Kidney capillary endothelial cell (primary cell): ENCODE data around the gene DRG1.
"Not testable (repeated sequence)": the region's sequence is repeated elsewhere in the genome, so short reads cannot be mapped to it uniquely, and the experiment has no call there.

ENCODE experiments used
- DNase-seq: peaks from one replicate; pipeline ENCODE4 v3.0.0-alpha.2; 2018; ENCODE audit warnings: low spot score

DRG1 gene

DNA sequence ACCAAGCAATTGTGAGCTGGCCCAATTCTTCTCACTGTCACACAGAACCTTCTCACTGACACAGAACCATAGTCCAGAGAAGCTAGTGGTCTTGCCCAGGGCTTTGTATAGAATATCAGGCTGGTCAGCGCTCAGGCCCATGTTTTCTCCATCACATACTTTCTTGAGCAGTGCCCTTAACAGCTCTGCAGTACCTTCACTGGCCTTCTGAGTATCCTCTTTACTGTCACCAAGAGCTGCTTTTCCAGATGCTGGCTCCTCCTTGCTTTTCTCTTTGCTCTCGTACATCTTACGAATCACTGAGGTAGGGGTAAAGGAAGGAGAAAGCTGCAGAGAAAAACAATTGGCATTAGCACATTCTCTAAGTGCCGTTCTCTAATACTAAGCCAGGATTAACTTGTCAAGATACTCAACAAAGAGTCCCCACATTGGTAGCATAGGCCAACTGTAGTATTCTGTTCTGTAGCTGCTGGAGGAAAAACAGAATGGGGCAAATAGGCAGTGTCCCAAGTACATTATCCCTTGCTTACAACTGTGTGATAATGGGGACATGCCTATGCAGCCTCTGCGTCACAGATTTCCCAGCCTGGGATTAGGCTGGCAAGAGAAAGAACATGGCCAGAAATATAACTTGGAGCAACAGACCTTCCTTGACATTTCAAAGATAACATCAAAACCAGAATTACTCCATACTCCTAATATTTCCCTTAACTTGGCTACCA lies 43.5 kb downstream of the DRG1 start:
- DNase-seq = no peak

DNA sequence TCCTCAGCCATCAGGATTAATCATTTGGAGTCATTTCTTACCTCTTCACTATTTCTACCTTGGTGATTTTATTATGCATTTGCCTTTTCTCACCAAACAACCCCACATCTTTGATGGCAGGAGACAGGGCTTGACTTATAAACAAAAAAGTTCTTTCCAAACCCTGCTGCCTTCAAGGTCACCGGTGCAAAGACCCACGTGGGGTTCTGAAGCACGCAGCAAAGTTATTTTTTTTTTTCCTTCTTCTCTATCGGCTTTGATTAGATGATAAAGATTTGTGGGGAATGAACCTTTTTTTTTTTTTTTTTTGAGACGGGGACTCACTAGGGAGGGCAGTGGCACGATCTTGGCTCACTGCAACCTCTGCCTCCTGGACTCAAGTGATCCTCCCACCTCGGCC lies 44.1 kb downstream of the DRG1 start:
- no peak for DNase-seq

DNA sequence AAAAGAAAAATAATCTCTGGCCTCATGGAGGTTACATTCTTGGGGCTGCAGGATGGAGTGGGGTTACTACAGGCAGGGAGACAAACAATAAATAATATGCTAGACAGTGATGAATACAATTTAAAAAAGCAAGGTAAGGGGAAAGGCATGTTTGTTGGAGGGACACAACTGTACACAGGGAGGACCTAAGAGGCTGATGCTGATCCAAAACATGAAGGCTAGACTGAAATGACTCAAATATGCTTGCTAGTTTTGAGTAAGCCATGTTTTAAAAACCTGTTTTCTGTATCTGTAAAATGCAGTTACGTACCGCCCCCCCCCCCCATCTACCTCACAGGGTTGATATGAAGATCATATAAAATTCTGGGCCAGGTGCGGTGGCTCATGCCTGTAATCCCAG lies 46.2 kb downstream of the DRG1 start:
- no peak for DNase-seq

DNA sequence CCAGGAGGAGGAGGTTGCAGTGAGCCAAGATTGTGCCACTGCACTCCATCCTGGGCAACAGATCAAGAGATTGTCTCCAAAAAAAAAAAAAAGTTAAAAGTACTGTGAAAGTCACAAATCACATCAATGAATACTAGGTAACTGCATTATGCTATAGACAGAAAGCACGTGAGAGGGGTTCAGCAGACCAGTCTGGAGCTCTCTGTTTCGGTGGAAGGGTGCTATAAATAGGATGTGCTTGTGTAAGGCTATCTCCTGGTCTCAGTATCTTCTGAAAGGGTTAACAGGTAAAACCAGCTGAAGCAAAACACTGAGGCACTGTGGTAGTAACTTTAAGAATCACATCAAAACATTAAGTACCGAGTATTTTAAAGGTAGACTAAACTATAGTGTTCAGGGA lies 46.8 kb downstream of the DRG1 start:
- DNase-seq = no peak

DNA sequence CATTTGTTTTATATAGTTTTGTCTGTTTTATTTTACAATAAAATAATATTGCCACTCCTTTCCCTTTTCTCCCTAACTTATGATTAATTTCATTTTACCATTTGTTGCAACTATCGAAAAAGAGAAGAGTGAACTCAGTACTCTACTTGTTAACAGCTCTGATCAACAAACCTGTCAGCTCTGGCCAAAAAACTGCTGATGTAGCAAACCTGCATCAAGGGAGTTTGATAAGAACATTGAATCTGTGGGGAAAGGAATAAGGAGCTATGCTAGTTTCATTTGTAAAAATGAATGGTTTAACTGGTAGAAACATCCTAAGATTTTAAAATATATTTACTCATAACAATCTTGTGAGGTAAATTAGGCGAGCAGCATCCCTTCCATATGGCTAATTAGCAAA lies 47.4 kb downstream of the DRG1 start:
- no peak for DNase-seq

DNA sequence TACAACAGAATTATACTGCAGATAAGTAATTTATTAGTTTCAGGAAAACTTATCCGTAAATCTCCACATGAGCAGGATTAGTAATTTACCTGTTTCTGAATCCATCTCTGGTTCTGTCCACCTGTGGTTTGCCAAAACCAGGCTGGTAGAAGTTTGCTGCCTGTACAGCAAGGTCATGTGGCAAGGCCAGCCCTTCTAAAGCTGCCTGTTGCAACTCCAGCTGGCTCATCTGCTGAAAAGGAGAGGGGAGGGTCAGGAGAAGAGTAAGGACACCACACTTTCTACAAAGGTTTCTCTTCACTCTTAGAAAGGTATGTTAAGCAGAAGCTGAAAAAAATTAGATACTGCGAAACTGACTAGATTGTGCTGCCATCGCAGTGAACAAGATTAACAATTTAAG lies 47.9 kb downstream of the DRG1 start:
- no peak for DNase-seq

DNA sequence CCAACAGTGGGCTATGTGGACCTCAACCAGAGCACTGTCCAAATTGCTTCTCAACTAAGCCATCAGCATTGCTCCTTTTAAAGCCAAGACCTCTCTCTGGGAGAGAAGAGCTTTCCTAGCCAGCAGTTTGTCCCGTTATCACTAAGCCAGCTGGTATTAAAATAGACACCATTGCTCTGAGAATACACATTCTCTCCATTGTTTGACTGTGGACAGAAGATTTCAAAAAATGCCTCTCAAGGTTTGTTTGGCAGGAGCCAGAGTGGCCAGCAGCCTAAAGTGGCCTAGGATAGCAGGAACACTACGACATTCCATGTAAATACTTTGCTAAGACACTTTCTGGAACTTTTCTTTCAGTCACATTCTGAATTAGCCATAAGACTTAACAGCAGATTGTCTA lies 49.0 kb downstream of the DRG1 start:
- no peak for DNase-seq

DNA sequence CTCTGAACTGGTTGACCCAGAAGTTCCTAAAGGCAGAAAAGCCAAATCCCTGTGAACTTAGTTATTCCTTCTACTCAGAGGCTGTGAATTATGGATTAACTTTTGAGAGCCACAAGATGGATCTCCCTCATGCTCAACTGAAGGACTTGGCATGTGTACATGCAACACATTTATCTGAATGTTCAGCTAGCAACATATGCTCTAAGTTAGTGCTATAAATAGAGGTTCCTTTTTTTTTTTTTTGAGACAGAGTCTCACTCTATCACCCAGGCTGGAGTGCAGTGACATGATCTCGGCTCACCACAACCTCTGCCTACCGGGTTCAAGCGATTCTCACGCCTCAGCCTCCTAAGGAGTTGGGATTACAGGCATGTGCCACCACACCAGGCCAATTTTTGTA lies 50.1 kb downstream of the DRG1 start:
- no peak for DNase-seq

DNA sequence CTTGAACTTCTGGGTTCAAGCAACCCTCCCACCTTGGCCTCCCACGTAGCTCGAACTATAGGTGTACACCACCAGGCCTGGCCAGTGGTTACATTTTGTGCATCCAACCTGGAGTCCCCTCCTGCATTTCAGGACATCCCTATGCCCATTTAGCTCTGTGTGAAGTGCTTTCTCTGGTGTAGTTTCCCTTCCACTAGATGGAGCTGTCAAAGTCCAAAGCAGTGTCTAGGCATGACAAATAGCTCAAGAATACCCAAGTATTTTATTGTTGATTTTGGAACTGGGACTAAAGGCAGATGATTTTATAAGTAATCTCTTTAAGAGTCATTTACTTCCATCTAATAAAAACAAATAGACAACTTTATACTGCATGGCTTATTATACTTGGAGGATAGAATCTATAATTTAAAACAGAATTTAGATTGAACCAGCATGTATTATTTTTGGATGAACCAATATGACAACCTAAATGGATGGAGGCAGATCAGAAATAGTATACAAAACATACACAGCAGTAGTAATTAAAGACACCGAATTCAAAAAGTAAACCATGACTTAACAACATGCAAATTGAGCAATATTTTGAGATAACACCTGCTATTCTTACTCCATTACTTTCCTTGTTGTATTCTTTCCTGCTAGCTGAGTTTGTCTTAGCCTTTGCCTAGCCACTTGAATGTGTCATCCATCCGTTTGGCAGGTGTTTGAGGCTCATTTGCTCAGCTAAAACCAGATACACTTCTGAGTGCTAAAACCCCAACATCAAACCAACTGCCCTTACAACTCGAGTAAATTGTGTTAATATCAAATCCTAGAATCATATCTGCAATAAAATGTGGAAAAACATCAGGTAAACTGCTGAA lies 52.5 kb downstream of the DRG1 start:
- peak; percentile 26 for DNase-seq

DNA sequence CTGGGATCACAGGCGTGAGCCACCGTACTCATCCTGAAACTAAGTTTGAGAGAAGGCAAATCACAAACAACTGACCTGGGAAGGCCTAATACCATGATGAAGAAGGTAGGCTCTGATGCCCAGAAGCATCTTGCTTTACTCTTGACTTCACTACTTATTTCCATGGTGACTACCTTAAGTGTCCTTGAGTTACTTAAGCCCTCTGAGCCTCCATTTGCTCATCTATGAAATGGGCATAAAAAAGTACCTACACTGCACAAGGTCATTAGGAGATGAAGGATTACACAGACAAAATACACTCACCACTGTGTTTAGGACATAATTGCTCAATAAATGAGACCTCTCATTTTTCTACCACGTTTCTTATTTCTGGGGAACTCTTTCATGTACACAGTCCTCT lies 62.3 kb downstream of the DRG1 start:
- DNase-seq = no peak

DNA sequence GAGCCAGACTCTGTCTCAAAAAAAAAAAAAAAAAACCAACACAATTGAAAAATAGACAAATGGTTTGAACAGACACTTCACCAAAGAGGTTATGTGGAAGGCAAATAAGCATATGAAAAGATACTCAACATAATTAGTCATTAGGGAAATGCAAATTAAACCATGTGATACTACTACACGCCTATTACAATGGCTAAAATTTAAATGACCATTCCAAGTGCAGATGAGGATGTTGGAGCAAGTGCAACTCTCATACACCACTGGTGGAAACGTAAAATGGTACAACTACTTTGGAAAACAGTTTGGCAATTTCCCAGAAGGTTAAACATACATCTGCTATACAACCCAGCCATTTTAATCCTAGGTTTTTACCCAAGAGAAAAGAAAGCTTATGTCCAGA lies 65.9 kb downstream of the DRG1 start:
- no peak for DNase-seq

DNA sequence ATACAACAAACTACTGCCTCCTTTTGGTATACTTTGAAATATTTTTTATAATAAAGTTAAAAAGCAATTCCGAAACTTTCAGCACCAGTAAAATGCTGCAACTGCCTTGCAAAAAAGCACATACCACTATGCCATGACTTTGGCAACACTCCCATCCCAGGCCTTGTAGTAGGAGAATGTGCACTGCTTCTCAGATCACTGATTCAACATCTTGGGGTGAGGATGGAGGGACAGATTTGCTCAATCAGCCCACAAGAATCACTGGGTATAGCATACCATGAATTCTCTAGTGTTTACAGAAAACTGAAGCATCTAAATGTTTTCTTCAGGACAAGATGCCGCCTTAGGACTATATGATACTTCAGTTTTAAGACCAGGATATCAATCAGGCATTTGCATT lies 75.3 kb downstream of the DRG1 start:
- DNase-seq = no peak

DNA sequence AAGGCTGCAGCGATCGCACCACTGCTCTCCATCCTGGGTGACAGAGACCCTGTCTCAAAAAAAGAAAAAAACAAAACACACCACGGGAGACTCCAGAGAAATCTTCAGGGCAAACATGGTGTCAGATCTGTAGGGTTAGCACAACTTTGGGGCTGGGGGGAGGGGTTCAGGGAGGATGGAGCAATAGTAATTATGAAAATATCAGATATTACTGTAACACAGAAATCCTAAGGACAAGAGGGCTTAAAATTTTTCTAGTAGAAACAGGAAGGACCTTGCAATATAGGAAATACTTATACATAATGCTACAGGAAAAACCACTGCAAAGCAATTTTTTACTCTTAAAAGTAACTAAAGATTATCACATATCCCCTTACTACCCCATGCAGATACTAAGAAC lies 76.4 kb downstream of the DRG1 start:
- DNase-seq = no peak

DNA sequence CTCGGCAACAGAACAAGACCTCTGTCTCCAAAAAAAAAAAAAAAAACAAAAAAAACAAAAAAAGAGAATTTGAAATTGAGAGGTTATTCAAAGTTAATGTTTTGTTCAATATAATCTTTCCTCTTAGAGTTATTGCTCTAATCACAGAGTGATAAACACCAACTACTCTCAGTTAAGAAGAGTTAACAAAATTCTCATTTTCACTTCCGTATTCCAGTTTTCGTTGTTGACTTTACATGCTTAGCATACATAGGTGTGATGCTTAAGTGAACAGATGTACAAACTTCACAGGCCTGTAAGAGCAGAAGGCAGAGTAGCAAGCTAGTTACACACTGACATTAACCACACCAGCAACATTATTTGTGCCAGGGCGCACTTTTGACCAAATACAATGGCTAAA lies 77.9 kb downstream of the DRG1 start:
- DNase-seq = no peak

DNA sequence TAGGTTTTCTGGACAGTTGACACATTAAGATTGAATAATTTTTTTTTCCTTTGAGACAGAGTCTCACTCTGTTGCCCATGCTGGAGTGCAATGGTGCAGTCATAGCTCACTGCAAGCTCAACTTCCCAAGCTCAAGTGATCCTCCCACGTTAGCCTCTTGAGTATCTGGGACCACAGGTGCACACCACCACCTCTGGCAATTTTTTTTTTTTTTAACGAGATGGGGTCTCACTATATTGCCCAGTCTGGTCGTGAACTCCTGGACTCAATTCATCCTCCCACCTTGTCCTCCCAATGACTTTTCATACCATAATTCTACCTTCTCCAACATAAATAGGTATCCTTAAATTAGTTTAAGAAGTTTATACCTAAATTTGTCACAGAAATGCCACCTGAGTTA lies 81.7 kb downstream of the DRG1 start:
- DNase-seq = no peak

DNA sequence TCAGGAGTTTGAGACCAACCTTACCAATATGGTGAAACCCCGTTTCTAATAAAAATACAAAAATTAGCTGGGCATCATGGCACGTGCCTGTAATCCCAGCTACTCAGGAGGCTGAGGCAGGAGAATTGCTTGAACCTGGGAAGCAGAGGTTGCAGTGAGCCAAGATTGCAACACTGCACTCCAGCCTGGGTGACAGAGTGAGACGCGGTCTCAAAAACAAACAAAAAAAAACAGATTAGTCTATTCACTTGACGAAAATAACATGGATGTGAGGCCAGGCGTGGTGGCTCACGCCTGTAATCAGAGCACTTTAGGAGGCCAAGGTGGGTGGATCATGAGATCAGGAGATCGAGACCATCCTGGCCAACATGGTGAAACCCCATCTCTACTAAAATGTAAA lies 83.1 kb downstream of the DRG1 start:
- not testable (repeated sequence) for DNase-seq
